ENCODE data around the gene CDKN1C.

GRCh38 chr11:2880646-2881045 is 4.9 kb downstream of the CDKN1C start:
- TF ChIP-seq CTCF (IDR thresholded peaks at IDR 0.05) (no peak), POLR2A (IDR thresholded peaks at IDR 0.05) (no peak), EP300 (IDR thresholded peaks at IDR 0.05) (no peak)
